Keratinocyte (primary cell): ENCODE results near the gene MYBPH. TPM values are rescaled to one million over a fixed set of nuclear protein-coding genes. Genes with fewer than 3 reads are reported as not detected.

Experiments
- DNase-seq: peaks from one replicate; pipeline ENCODE4 v3.0.0-alpha.2; 2011; ENCODE audit warnings: low read depth, missing footprints, low spot score
- FAIRE-seq: peaks from 2 replicates; lab custom pipeline; 2011; peaks lifted over from hg19 to GRCh38; lab: Jason Lieb, UNC
- H2AFZ ChIP-seq: 2 replicates; pipeline ENCODE4 v1.6.0; 2012; ENCODE audit warnings: low read length, control low read depth, inconsistent platforms; ENCODE audit not compliant: control insufficient read depth
- H3K27ac ChIP-seq: 2 replicates; pipeline ENCODE4 v1.5.1; 2011; ENCODE audit warnings: low read length; ENCODE audit not compliant: control insufficient read depth, insufficient read depth
- H3K27me3 ChIP-seq: 3 replicates; pipeline ENCODE4 v1.6.0; 2011; ENCODE audit warnings: low read length; ENCODE audit not compliant: control insufficient read depth, insufficient read depth; ENCODE audit errors: extremely low read depth
- H3K36me3 ChIP-seq, 2 experiments: 2 replicates in 1 of 2; 3 replicates in 1 of 2; pipeline ENCODE4 v1.5.1; 2011; ENCODE audit warnings: low read length in 2 of 2, mild to moderate bottlenecking in 1 of 2; ENCODE audit not compliant: control insufficient read depth in 2 of 2, insufficient read depth in 2 of 2; ENCODE audit errors: extremely low read depth in 1 of 2
- H3K4me1 ChIP-seq: 3 replicates; pipeline ENCODE4 v1.5.1; 2011; ENCODE audit warnings: low read length; ENCODE audit not compliant: control insufficient read depth, insufficient read depth; ENCODE audit errors: extremely low read depth
- H3K4me2 ChIP-seq: 3 replicates; pipeline ENCODE4 v1.6.0; 2011; ENCODE audit warnings: low read depth, low read length; ENCODE audit not compliant: control insufficient read depth, insufficient read depth; ENCODE audit errors: extremely low read depth
- H3K4me3 ChIP-seq, 3 experiments: fragments of 200-600 bp in 1 of 3; sonication (generic) in 1 of 3; 2 replicates in 2 of 3; 3 replicates in 1 of 3; pipeline ENCODE4 v1.5.1; 2011 to 2016; ENCODE audit warnings: low read length in 3 of 3, mild to moderate bottlenecking in 3 of 3, control low read depth in 2 of 3, inconsistent platforms in 1 of 3, low read depth in 1 of 3, mixed read lengths in 1 of 3, mixed run types in 1 of 3, moderate library complexity in 1 of 3; ENCODE audit not compliant: control insufficient read depth in 2 of 3, insufficient read depth in 2 of 3; ENCODE audit errors: extremely low read depth in 1 of 3
- H3K79me2 ChIP-seq: 2 replicates; pipeline ENCODE4 v1.6.0; 2012; ENCODE audit warnings: low read length; ENCODE audit not compliant: control insufficient read depth, insufficient read depth
- H3K9ac ChIP-seq: 3 replicates; pipeline ENCODE4 v1.6.0; 2011; ENCODE audit warnings: low read length; ENCODE audit not compliant: control insufficient read depth, insufficient read depth; ENCODE audit errors: extremely low read depth
- H3K9me1 ChIP-seq: 3 replicates; pipeline ENCODE4 v1.6.0; 2011; ENCODE audit warnings: low read length; ENCODE audit not compliant: control insufficient read depth, insufficient read depth; ENCODE audit errors: extremely low read depth
- H3K9me3 ChIP-seq: 2 replicates; pipeline ENCODE4 v1.5.1; 2012; ENCODE audit warnings: low read depth, low read length; ENCODE audit not compliant: control insufficient read depth
- H4K20me1 ChIP-seq: 3 replicates; pipeline ENCODE4 v1.6.0; 2011; ENCODE audit warnings: low read length; ENCODE audit not compliant: control insufficient read depth, insufficient read depth; ENCODE audit errors: extremely low read depth
- EZH2 ChIP-seq: IDR thresholded peaks from one replicate; pipeline ENCODE4 v1.6.1; 2012; ENCODE audit warnings: inconsistent platforms, mild to moderate bottlenecking, low read length, moderate library complexity
- dilution Hi-C: fragments of 300-500 bp; cut with MboI; formaldehyde crosslinking; loops from one replicate; pipeline ENCODE4 v1.7.0; 2020; ENCODE audit warnings: low sequenced_read_pairs; ENCODE audit not compliant: extremely low pct_ligation_motif_present
- polyA plus RNA-seq, 5 experiments: library from polyadenylated mRNA; depleted of rRNA in 3 of 5; stranded (reverse) in 3 of 5; stranded (forward) in 1 of 5; unstranded in 1 of 5; fragments of >200 nt; gene quantifications; 1 replicate in 1 of 5; 2 replicates in 3 of 5; 3 replicates in 1 of 5; pipeline versions ENCODE4 v1.2.1 to v1.2.3, GENCODE V29; 2011 to 2012; ENCODE audit warnings: missing spikeins in 2 of 5, low read depth in 1 of 5, low replicate concordance in 1 of 5
- TF ChIP-seq, protein P1 (sequence below), 3 experiments: IDR thresholded peaks in 1 of 3; conservative IDR thresholded peaks in 1 of 3; optimal IDR thresholded peaks in 1 of 3; 2 replicates in 2 of 3; 3 replicates in 1 of 3; pipeline versions ENCODE3 to v1.5.1; 2011; ENCODE audit warnings: low read length in 3 of 3, mild to moderate bottlenecking in 3 of 3, moderate library complexity in 2 of 3, control low read depth in 1 of 3, inconsistent platforms in 1 of 3; ENCODE audit not compliant: insufficient read depth in 2 of 3; ENCODE audit errors: extremely low read depth in 1 of 3

Gene MYBPH
- polyA plus RNA-seq, 1 donor (not counting 4 experiments of a cell fraction or from before 2014, with no cell fraction given): not detected

DNA sequence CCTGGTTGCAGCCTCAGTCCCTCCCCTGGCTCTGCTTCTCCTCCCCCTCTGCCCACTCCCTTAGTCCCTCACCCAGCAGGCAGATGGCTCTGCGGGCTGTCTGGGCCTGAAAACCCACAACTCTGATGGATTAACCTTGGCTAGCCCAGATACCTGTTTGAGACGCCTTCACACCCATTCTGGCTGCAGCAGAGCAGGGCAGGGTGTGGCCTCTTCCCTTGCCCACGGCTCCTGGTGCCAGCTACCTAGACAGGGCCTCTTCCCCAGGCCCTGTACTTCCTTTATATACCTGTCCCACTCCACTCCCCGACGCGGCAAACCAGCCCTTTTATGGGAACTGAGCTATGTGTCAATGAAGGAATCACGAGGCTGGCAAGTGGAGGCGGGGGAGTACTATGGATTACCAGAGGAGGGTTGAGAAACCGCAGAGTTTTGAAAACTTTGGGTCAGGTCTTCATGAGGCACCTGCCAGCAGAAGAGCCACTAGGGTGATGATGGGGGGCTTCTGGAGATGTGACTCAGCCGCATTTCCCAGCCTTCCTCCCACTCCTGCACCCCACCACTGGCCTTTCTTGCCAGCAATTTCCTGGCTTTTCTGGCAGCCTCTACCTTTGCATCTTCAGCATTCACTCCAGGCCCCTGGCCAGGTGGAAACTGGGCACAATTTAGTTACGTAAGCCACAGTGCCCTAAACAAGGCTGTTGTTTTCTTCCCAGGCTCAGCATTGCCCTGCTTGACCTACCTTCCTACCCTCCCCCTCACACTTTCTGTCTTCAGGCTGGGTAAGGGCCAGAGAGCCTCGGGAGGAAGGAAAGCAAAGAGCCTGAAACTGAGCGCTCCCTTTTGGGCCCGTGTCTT lies 11.0 kb upstream of the MYBPH start, which contains the start of gene CHI3L1:
Gene CHI3L1 (minus strand): TSS at position 259 of the 858 bp plus-strand sequence. CDS start 81 bp downstream, at position 178.
- FAIRE-seq (no peak), DNase-seq (no peak)
- Histone ChIP-seq H3K4me2 (no peak within 1 kb of the TSS), H3K4me1 (no peaks in the 10 kb centered on the region), H4K20me1 (no peaks in the 10 kb centered on the region), H3K79me2 (no peaks in the 10 kb centered on the region), H2AFZ (no peak within 1 kb of the TSS), H3K4me3 (no peak within 1 kb of the TSS), H3K9ac (no peak within 1 kb of the TSS), H3K27me3 (peaks cover 3% of the 10 kb centered on the region), H3K36me3 (no peaks in the 10 kb centered on the region), H3K27ac (no peak within 1 kb of the TSS), H3K9me1 (no peaks in the 10 kb centered on the region), H3K9me3 (no peaks in the 10 kb centered on the region)
- TF ChIP-seq EZH2: no peak
- TF ChIP-seq, protein P1, sequence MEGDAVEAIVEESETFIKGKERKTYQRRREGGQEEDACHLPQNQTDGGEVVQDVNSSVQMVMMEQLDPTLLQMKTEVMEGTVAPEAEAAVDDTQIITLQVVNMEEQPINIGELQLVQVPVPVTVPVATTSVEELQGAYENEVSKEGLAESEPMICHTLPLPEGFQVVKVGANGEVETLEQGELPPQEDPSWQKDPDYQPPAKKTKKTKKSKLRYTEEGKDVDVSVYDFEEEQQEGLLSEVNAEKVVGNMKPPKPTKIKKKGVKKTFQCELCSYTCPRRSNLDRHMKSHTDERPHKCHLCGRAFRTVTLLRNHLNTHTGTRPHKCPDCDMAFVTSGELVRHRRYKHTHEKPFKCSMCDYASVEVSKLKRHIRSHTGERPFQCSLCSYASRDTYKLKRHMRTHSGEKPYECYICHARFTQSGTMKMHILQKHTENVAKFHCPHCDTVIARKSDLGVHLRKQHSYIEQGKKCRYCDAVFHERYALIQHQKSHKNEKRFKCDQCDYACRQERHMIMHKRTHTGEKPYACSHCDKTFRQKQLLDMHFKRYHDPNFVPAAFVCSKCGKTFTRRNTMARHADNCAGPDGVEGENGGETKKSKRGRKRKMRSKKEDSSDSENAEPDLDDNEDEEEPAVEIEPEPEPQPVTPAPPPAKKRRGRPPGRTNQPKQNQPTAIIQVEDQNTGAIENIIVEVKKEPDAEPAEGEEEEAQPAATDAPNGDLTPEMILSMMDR (optimal IDR thresholded peaks at IDR 0.05 in 1 of 3, IDR thresholded peaks at IDR 0.05 in 1 of 3, conservative IDR thresholded peaks at IDR 0.05 in 1 of 3; ENCODE audit: extremely low read depth in 1 of 3, insufficient read depth in 2 of 3, low read length in 3 of 3): no peak
- dilution Hi-C loops: no loop called here

DNA sequence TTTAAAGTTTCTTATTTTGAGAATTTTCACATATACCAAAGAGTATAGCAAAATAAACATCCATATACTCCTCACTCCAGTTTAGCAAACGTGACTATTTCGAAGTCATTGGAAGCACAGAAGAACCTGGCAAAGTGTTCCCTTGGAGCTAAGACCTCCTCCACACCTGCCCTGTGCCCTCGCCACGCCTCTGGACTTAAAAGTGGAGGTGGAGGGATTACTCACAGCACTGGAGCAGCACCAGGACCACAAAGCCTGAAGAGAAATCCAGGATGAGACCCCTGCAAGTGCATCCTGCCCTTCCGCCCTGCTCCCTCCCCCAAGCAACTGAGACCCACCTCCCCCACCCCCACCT lies 10.4 kb upstream of the MYBPH start:
- dilution Hi-C loops: no loop called here
- no peaks in the 10 kb centered on the region for H3K9me1 ChIP-seq
- H3K4me2 ChIP-seq: no peak overlapping the region
- FAIRE-seq: no peak
- no peak overlapping the region for H3K4me3 ChIP-seq
- H3K9me3 ChIP-seq: no peaks in the 10 kb centered on the region
- H3K79me2 ChIP-seq: no peaks in the 10 kb centered on the region
- peaks cover 6% of the 10 kb centered on the region for H3K27me3 ChIP-seq
- no peak overlapping the region for H3K9ac ChIP-seq
- H2AFZ ChIP-seq: no peak overlapping the region
- DNase-seq: no peak
- H3K36me3 ChIP-seq: no peaks in the 10 kb centered on the region
- no peak for TF ChIP-seq EZH2
- TF ChIP-seq, protein P1 (optimal IDR thresholded peaks at IDR 0.05 in 1 of 3, IDR thresholded peaks at IDR 0.05 in 1 of 3, conservative IDR thresholded peaks at IDR 0.05 in 1 of 3; ENCODE audit: extremely low read depth in 1 of 3, insufficient read depth in 2 of 3, low read length in 3 of 3): no peak
- H3K4me1 ChIP-seq: no peaks in the 10 kb centered on the region
- no peaks in the 10 kb centered on the region for H4K20me1 ChIP-seq
- no peak overlapping the region for H3K27ac ChIP-seq
